ACHN (cell line): Measurements from ENCODE around the gene ZNF827.
"Not testable (repeated sequence)": the region's sequence is repeated elsewhere in the genome, so short reads cannot be mapped to it uniquely, and the experiment has no call there.

Experiments
- DNase-seq: peaks from one replicate; pipeline ENCODE4 v3.0.0-alpha.2; 2015
- in situ Hi-C: cut with HindIII; loops from 2 replicates; pipeline ENCODE4 v1.10.0; 2017; ENCODE audit warnings: low sequenced_read_pairs, low pct_ligation_motif_present, low pct_unique_long_range_greater_than_20kb

Gene ZNF827

GRCh38 chr4:145843639-145844038 is 95.0 kb downstream of the ZNF827 start:
- in situ Hi-C loops = no loop called here
- DNase-seq = no peak

- no peak for DNase-seq
- in situ Hi-C loops = no loop called here
These were observed 95.5 kb downstream of the ZNF827 start for GRCh38 chr4:145843148-145843547.

- no peak for DNase-seq
- in situ Hi-C loops = no loop called here
These were observed 96.3 kb downstream of the ZNF827 start for GRCh38 chr4:145842224-145842887.

GRCh38 chr4:145840801-145841200 is 97.8 kb downstream of the ZNF827 start:
- in situ Hi-C loops = no loop called here
- DNase-seq = no peak

- in situ Hi-C loops = no loop called here
- peak; percentile 57 for DNase-seq
These were observed 98.4 kb downstream of the ZNF827 start for GRCh38 chr4:145840162-145840768.

GRCh38 chr4:145839151-145839550 is 99.5 kb downstream of the ZNF827 start:
- in situ Hi-C loops = no loop called here

GRCh38 chr4:145832384-145832783 is 106.2 kb downstream of the ZNF827 start:
- in situ Hi-C loops = not testable (repeated sequence)

More at GRCh38 chr4:145839151-145839550, 99.5 kb downstream of the ZNF827 start:
- DNase-seq = no peak

GRCh38 chr4:145830699-145831098 is 107.9 kb downstream of the ZNF827 start:
- no peak for DNase-seq
- in situ Hi-C loops = no loop called here

More at GRCh38 chr4:145832384-145832783, 106.2 kb downstream of the ZNF827 start:
- DNase-seq = not testable (repeated sequence)

GRCh38 chr4:145829629-145830395 is 108.8 kb downstream of the ZNF827 start:
- DNase-seq = no peak
- in situ Hi-C loops = no loop called here

GRCh38 chr4:145828802-145829485 is 109.7 kb downstream of the ZNF827 start:
- in situ Hi-C loops = no loop called here
- no peak for DNase-seq

GRCh38 chr4:145827885-145828284 is 110.7 kb downstream of the ZNF827 start:
- no peak for DNase-seq
- in situ Hi-C loops = no loop called here

- DNase-seq = no peak
- in situ Hi-C loops = no loop called here
These were observed 113.4 kb downstream of the ZNF827 start for GRCh38 chr4:145825255-145825654.

- in situ Hi-C loops = no loop called here
- no peak for DNase-seq
These were observed 114.2 kb downstream of the ZNF827 start for GRCh38 chr4:145824463-145824862.

GRCh38 chr4:145823743-145824142 is 114.9 kb downstream of the ZNF827 start:
- no peak for DNase-seq
- in situ Hi-C loops = no loop called here

- no peak for DNase-seq
- in situ Hi-C loops = no loop called here
These were observed 116.0 kb downstream of the ZNF827 start for GRCh38 chr4:145822581-145822980.

GRCh38 chr4:145822181-145822580 is 116.4 kb downstream of the ZNF827 start:
- no peak for DNase-seq
- in situ Hi-C loops = no loop called here

GRCh38 chr4:145821766-145822165 is 116.9 kb downstream of the ZNF827 start:
- DNase-seq = no peak
- in situ Hi-C loops = no loop called here

- DNase-seq = no peak
- in situ Hi-C loops = no loop called here
These were observed 118.2 kb downstream of the ZNF827 start for GRCh38 chr4:145820407-145820806.

GRCh38 chr4:145819853-145820181 is 118.8 kb downstream of the ZNF827 start:
- in situ Hi-C loops = no loop called here

More at GRCh38 chr4:145819853-145820181, 118.8 kb downstream of the ZNF827 start:
- DNase-seq = no peak
